HL-60 (cell line): Measurements from ENCODE around the gene SUPT3H.

Experiments used
- DNase-seq, 2 experiments: peaks; one replicate each; pipeline ENCODE4 v3.0.0-alpha.2; 2010 to 2020; ENCODE audit warnings: low read depth in 1 of 2, low spot score in 1 of 2
- H3K27ac ChIP-seq: fragments of 250-450 bp; sonication (Bioruptor Pico); replicated peaks from 2 replicates; pipeline ENCODE4 v1.5.1; 2020; ENCODE audit warnings: mild to moderate bottlenecking, moderate library complexity
- H3K27me3 ChIP-seq: fragments of 250-450 bp; sonication (Bioruptor Pico); 2 replicates; pipeline ENCODE4 v1.5.1; 2021; ENCODE audit warnings: mild to moderate bottlenecking, moderate library complexity; ENCODE audit not compliant: insufficient read depth, poor library complexity, severe bottlenecking
- H3K4me3 ChIP-seq: replicated peaks from 2 replicates; pipeline ENCODE4 v1.5.1; 2011; ENCODE audit warnings: mild to moderate bottlenecking, control low read depth, low read length; ENCODE audit not compliant: insufficient read depth
- CTCF ChIP-seq: IDR thresholded peaks from one replicate; pipeline ENCODE4 v1.5.1; 2011; ENCODE audit warnings: low read length, control low read depth, inconsistent platforms; ENCODE audit not compliant: insufficient read depth
- GABPA ChIP-seq: IDR thresholded peaks from 2 replicates; pipeline ENCODE4 v1.6.1; 2012; ENCODE audit warnings: low read depth
- POLR2AphosphoS5 ChIP-seq: IDR thresholded peaks from 2 replicates; pipeline ENCODE4 v1.6.1; 2012; ENCODE audit warnings: low read depth
- SPI1 ChIP-seq: IDR thresholded peaks from 2 replicates; pipeline ENCODE4 v1.6.1; 2012; ENCODE audit warnings: low read depth, mild to moderate bottlenecking, borderline replicate concordance
- TF ChIP-seq, protein P1 (sequence below): IDR thresholded peaks from 2 replicates; pipeline ENCODE4 v1.6.1; 2012; ENCODE audit warnings: low read depth; ENCODE audit not compliant: insufficient replicate concordance

The SUPT3H gene

DNA sequence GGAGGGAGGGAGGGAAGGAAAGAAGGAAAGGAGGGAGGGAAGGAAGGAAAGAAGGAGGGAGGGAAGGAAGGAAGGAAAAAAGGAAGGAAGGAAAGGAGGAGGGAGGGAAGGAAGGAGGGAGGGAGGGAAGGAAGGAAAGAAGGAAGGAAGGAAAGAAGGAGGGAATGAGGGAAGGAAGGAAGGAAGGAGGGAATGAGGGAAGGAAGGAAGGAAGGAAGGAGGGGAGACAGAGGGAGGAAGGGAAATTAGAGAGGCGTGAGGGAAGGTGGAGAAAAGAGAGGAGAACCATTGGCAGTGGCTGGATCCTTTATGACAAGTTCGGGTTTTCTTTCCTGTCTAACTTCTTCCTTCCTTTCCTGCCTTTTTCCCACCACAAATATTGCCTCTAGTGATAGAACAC, 22.3 kb upstream of the SUPT3H start:
- no peak for TF ChIP-seq CTCF
- no peak for TF ChIP-seq POLR2AphosphoS5
- TF ChIP-seq, protein P1, sequence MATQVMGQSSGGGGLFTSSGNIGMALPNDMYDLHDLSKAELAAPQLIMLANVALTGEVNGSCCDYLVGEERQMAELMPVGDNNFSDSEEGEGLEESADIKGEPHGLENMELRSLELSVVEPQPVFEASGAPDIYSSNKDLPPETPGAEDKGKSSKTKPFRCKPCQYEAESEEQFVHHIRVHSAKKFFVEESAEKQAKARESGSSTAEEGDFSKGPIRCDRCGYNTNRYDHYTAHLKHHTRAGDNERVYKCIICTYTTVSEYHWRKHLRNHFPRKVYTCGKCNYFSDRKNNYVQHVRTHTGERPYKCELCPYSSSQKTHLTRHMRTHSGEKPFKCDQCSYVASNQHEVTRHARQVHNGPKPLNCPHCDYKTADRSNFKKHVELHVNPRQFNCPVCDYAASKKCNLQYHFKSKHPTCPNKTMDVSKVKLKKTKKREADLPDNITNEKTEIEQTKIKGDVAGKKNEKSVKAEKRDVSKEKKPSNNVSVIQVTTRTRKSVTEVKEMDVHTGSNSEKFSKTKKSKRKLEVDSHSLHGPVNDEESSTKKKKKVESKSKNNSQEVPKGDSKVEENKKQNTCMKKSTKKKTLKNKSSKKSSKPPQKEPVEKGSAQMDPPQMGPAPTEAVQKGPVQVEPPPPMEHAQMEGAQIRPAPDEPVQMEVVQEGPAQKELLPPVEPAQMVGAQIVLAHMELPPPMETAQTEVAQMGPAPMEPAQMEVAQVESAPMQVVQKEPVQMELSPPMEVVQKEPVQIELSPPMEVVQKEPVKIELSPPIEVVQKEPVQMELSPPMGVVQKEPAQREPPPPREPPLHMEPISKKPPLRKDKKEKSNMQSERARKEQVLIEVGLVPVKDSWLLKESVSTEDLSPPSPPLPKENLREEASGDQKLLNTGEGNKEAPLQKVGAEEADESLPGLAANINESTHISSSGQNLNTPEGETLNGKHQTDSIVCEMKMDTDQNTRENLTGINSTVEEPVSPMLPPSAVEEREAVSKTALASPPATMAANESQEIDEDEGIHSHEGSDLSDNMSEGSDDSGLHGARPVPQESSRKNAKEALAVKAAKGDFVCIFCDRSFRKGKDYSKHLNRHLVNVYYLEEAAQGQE, result no peak
- no peak overlapping the region for H3K27ac ChIP-seq
- no peak overlapping the region for H3K4me3 ChIP-seq
- no peak for DNase-seq
- no peaks in the 10 kb centered on the region for H3K27me3 ChIP-seq

GRCh38 chr6:45398075-45398813, 20.5 kb upstream of the SUPT3H start:
- Histone ChIP-seq H3K27me3 (no peaks in the 10 kb centered on the region), H3K27ac (no peak overlapping the region), H3K4me3 (no peak overlapping the region)
- DNase-seq, result no peak
- no peak for TF ChIP-seq CTCF
- TF ChIP-seq, protein P1, result no peak
- TF ChIP-seq GABPA, result no peak
- no peak for TF ChIP-seq POLR2AphosphoS5
- no peak for TF ChIP-seq SPI1

DNA sequence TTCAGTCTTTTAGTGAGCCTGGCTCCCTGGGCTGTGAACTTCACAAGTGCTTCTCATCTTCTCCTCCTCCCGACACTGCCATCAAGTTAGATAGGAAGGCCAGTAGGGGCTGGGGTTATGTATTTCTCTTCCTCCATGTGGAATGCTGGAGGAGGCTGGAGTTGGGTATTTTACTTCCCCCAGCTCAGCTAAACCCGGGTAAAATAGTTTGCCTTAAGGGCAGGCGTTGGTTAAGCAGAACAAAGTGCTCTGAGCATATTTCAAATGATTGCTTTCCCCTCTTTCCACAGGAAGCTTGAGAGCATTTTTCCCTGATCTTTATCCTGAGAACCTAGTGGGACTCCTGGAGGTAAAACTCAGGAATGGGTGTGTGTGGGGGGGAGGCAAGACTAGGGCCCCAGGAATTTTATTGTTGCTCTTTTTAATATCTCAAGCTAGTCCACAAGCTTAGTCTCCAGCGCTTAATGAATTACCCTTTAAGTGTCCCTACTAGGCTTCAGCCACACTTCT, 16.9 kb upstream of the SUPT3H start:
- Histone ChIP-seq H3K27ac (no peak overlapping the region), H3K4me3 (no peak overlapping the region), H3K27me3 (no peaks in the 10 kb centered on the region)
- DNase-seq, result no peak
- no peak for TF ChIP-seq POLR2AphosphoS5
- no peak for TF ChIP-seq GABPA
- TF ChIP-seq SPI1, result no peak
- no peak for TF ChIP-seq CTCF
- TF ChIP-seq, protein P1, result no peak
